NCI-H2029 (cell line): ENCODE data around the gene TRPM1.
A peak's percentile ranks its signal among the peaks of the same experiment; 100 is the strongest.
"Not testable (repeated sequence)": the region's sequence is repeated elsewhere in the genome, so short reads cannot be mapped to it uniquely, and the experiment has no call there.

Source experiments
- DNase-seq: peaks from one replicate; lab custom pipeline; 2025; lab: John Stamatoyannopoulos, UW

The TRPM1 gene

GRCh38 chr15:31125061-31125460 is 23.5 kb upstream of the TRPM1 start:
- DNase-seq: no peak

- no peak for DNase-seq
These were observed 15.0 kb upstream of the TRPM1 start for GRCh38 chr15:31116423-31117030.

GRCh38 chr15:31111091-31111647 is 9.6 kb upstream of the TRPM1 start:
- DNase-seq: no peak

- no peak for DNase-seq
These were observed 7.3 kb upstream of the TRPM1 start for GRCh38 chr15:31108836-31109235.

- no peak for DNase-seq
These were observed 5.2 kb upstream of the TRPM1 start for GRCh38 chr15:31106495-31107300.

GRCh38 chr15:31104003-31104402 is 2.5 kb upstream of the TRPM1 start:
- no peak for DNase-seq

- DNase-seq: no peak
These were observed 1.1 kb upstream of the TRPM1 start for GRCh38 chr15:31102374-31103342.

GRCh38 chr15:31102039-31102321 is 455 bp upstream of the TRPM1 start:
- no peak for DNase-seq

- DNase-seq: peak; percentile 38
These were observed 787 bp downstream of the TRPM1 start for GRCh38 chr15:31100738-31101137.

GRCh38 chr15:31098953-31099740 is 2.4 kb downstream of the TRPM1 start:
- DNase-seq: no peak

- DNase-seq: no peak
These were observed 3.0 kb downstream of the TRPM1 start for GRCh38 chr15:31098491-31098917.

GRCh38 chr15:31096563-31096962 is 5.0 kb downstream of the TRPM1 start:
- DNase-seq: no peak

GRCh38 chr15:31091481-31091880 is 10.0 kb downstream of the TRPM1 start:
- DNase-seq: no peak

GRCh38 chr15:31090766-31091165 is 10.8 kb downstream of the TRPM1 start:
- no peak for DNase-seq

GRCh38 chr15:31089368-31090047 is 12.0 kb downstream of the TRPM1 start:
- DNase-seq: no peak

GRCh38 chr15:31088672-31089367 is 12.7 kb downstream of the TRPM1 start:
- DNase-seq: no peak

GRCh38 chr15:31088041-31088440 is 13.5 kb downstream of the TRPM1 start:
- not testable (repeated sequence) for DNase-seq

- no peak for DNase-seq
These were observed 15.2 kb downstream of the TRPM1 start for GRCh38 chr15:31086344-31086743.

GRCh38 chr15:31085359-31085758 is 16.2 kb downstream of the TRPM1 start:
- DNase-seq: no peak

GRCh38 chr15:31084176-31084575 is 17.3 kb downstream of the TRPM1 start:
- DNase-seq: no peak
